Measurements from ENCODE around the gene MAD1L1.

Gene MAD1L1

GRCh38 chr7:2128601-2129322 lies 104.0 kb downstream of the MAD1L1 start:
- H3K4me3 ChIP-seq (replicated peaks; ENCODE audit: low read depth, low read length): no peak overlapping the region
- DNase-seq (ENCODE audit: extremely low read depth, low read depth): no peak
- TF ChIP-seq CTCF (IDR thresholded peaks at IDR 0.05; ENCODE audit: low read depth, low read length, missing control alignments): no peak

GRCh38 chr7:2126621-2127020 lies 106.1 kb downstream of the MAD1L1 start:
- DNase-seq (ENCODE audit: extremely low read depth, low read depth): no peak
- TF ChIP-seq CTCF (IDR thresholded peaks at IDR 0.05; ENCODE audit: low read depth, low read length, missing control alignments): no peak
- H3K4me3 ChIP-seq (replicated peaks; ENCODE audit: low read depth, low read length): no peak overlapping the region

- H3K4me3 ChIP-seq (replicated peaks; ENCODE audit: low read depth, low read length): no peak overlapping the region
- no peak for DNase-seq (ENCODE audit: extremely low read depth, low read depth)
- TF ChIP-seq CTCF (IDR thresholded peaks at IDR 0.05; ENCODE audit: low read depth, low read length, missing control alignments): no peak
These were observed 106.8 kb downstream of the MAD1L1 start for GRCh38 chr7:2125931-2126330.

GRCh38 chr7:2124604-2125345 lies 108.0 kb downstream of the MAD1L1 start:
- TF ChIP-seq CTCF (IDR thresholded peaks at IDR 0.05; ENCODE audit: low read depth, low read length, missing control alignments): no peak
- no peak overlapping the region for H3K4me3 ChIP-seq (replicated peaks; ENCODE audit: low read depth, low read length)
- no peak for DNase-seq (ENCODE audit: extremely low read depth, low read depth)

- no peak for DNase-seq (ENCODE audit: extremely low read depth, low read depth)
These were observed 108.8 kb downstream of the MAD1L1 start for GRCh38 chr7:2123916-2124315.

GRCh38 chr7:2123360-2123759 lies 109.4 kb downstream of the MAD1L1 start:
- DNase-seq (ENCODE audit: extremely low read depth, low read depth): no peak
- TF ChIP-seq CTCF (IDR thresholded peaks at IDR 0.05; ENCODE audit: low read depth, low read length, missing control alignments): no peak
- no peak overlapping the region for H3K4me3 ChIP-seq (replicated peaks; ENCODE audit: low read depth, low read length)

More at GRCh38 chr7:2123916-2124315, 108.8 kb downstream of the MAD1L1 start:
- H3K4me3 ChIP-seq (replicated peaks; ENCODE audit: low read depth, low read length): no peak overlapping the region
- no peak for TF ChIP-seq CTCF (IDR thresholded peaks at IDR 0.05; ENCODE audit: low read depth, low read length, missing control alignments)

Data from HFF-Myc (cell line).